DND-41 (cell line): ENCODE results near the gene TNXB.

Experiments
- ATAC-seq: fragments of 200-7000 bp; cut with Tn5 transposase; 3 replicates; pipeline ENCODE4 v1.9.1; 2021; ENCODE audit warnings: low read depth; ENCODE audit not compliant: insufficient read depth
- DNase-seq: peaks from one replicate; pipeline ENCODE4 v3.0.0-alpha.2; 2020
- H2AFZ ChIP-seq: 2 replicates; pipeline ENCODE4 v1.6.0; 2012; ENCODE audit warnings: low read depth, low read length
- H3K27ac ChIP-seq: 2 replicates; pipeline ENCODE4 v1.5.1; 2012; ENCODE audit warnings: low read length, inconsistent platforms
- H3K27me3 ChIP-seq: fragments of 200-600 bp; sonication (generic); 2 replicates; pipeline ENCODE4 v1.6.0; 2012; ENCODE audit warnings: low read length, mild to moderate bottlenecking, inconsistent platforms; ENCODE audit not compliant: insufficient read depth, poor library complexity
- H3K36me3 ChIP-seq: 2 replicates; pipeline ENCODE4 v1.5.1; 2012; ENCODE audit warnings: low read length, inconsistent platforms; ENCODE audit not compliant: insufficient read depth
- H3K4me1 ChIP-seq: 2 replicates; pipeline ENCODE4 v1.5.1; 2012; ENCODE audit warnings: mild to moderate bottlenecking, low read length; ENCODE audit not compliant: insufficient read depth
- H3K4me2 ChIP-seq: 2 replicates; pipeline ENCODE4 v1.6.0; 2012; ENCODE audit warnings: mild to moderate bottlenecking, moderate library complexity, low read length, inconsistent platforms; ENCODE audit not compliant: insufficient read depth
- H3K4me3 ChIP-seq, 2 experiments: fragments of 200-600 bp in 1 of 2; shearing (Covaris generic) in 1 of 2; 2 replicates each; pipeline ENCODE4 v1.5.1; 2012 to 2016; ENCODE audit warnings: inconsistent platforms in 2 of 2, low read length in 2 of 2, mild to moderate bottlenecking in 2 of 2, low read depth in 1 of 2, moderate library complexity in 1 of 2
- H3K79me2 ChIP-seq: 2 replicates; pipeline ENCODE4 v1.6.0; 2012; ENCODE audit warnings: low read length, inconsistent platforms; ENCODE audit not compliant: insufficient read depth
- H3K9ac ChIP-seq: 2 replicates; pipeline ENCODE4 v1.6.0; 2012; ENCODE audit warnings: low read depth, mild to moderate bottlenecking, inconsistent platforms, low read length, moderate library complexity
- H3K9me3 ChIP-seq: 2 replicates; pipeline ENCODE4 v1.5.1; 2012; ENCODE audit warnings: low read length, moderate library complexity, mild to moderate bottlenecking, inconsistent platforms; ENCODE audit not compliant: insufficient read depth, severe bottlenecking
- H4K20me1 ChIP-seq: 2 replicates; pipeline ENCODE4 v1.6.0; 2012; ENCODE audit warnings: low read length; ENCODE audit not compliant: insufficient read depth
- CTCF ChIP-seq: IDR thresholded peaks from 2 replicates; pipeline ENCODE4 v1.5.1; 2012; ENCODE audit warnings: borderline replicate concordance, low read length, moderate library complexity, mild to moderate bottlenecking; ENCODE audit not compliant: poor library complexity, severe bottlenecking; ENCODE audit errors: extremely low read depth
- EZH2 ChIP-seq: IDR thresholded peaks from 3 replicates; pipeline ENCODE4 v1.6.1; 2012; ENCODE audit warnings: borderline replicate concordance, low read depth, mild to moderate bottlenecking, moderate library complexity, low read length, inconsistent platforms; ENCODE audit not compliant: severe bottlenecking

The TNXB gene

GRCh38 chr6:32092760-32093497 lies 16.2 kb downstream of the TNXB start:
- H3K36me3 ChIP-seq = no peaks in the 10 kb centered on the region
- no peak overlapping the region for H3K27ac ChIP-seq
- TF ChIP-seq EZH2 (no peak), CTCF (no peak)
- no peak overlapping the region for H2AFZ ChIP-seq
- peaks cover 17% of the 10 kb centered on the region for H3K27me3 ChIP-seq
- no peaks in the 10 kb centered on the region for H3K9me3 ChIP-seq
- no peak overlapping the region for H3K9ac ChIP-seq
- ATAC-seq = no peak
- no peak for DNase-seq
- no peaks in the 10 kb centered on the region for H4K20me1 ChIP-seq
- no peaks in the 10 kb centered on the region for H3K79me2 ChIP-seq
- no peaks in the 10 kb centered on the region for H3K4me1 ChIP-seq
- no peak overlapping the region for H3K4me3 ChIP-seq
- no peak overlapping the region for H3K4me2 ChIP-seq

GRCh38 chr6:32089082-32089828 lies 19.9 kb downstream of the TNXB start:
- Histone ChIP-seq H3K4me2 (no peak overlapping the region), H3K36me3 (no peaks in the 10 kb centered on the region), H2AFZ (no peak overlapping the region), H3K4me3 (no peak overlapping the region), H3K27ac (no peak overlapping the region), H3K4me1 (no peaks in the 10 kb centered on the region), H3K79me2 (no peaks in the 10 kb centered on the region), H3K27me3 (peaks cover 10% of the 10 kb centered on the region), H4K20me1 (no peaks in the 10 kb centered on the region), H3K9ac (no peak overlapping the region), H3K9me3 (no peaks in the 10 kb centered on the region)
- TF ChIP-seq CTCF (no peak), EZH2 (no peak)
- no peak for ATAC-seq
- DNase-seq = no peak

DNA sequence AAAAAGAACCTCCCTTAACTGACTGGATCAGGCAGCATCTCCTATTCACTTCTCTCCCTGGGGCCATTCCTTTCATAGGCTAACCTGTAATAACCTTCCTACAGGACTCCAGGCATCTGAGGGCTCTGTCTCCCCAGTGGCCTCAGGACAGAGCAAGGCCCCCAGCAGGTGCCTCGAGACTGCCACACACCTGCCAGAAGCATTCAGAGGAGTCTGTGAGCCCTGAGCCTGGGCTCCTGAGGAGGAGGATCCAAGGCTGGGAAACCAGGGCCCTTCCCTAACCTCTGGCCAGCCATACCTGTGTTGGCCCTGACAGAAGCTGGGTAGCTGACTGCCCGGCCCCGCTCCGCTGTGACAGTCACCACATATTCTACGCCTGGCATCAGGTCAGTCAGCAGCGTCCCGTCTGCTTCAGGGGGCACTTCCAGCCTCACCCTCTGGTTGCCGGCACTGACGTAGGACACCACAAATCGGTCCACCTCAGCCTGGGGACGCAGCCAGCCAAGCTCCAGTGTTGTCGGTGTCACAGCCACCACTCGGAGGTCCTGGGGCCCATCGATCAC lies 20.6 kb downstream of the TNXB start:
- no peak for ATAC-seq
- H4K20me1 ChIP-seq = no peaks in the 10 kb centered on the region
- no peak overlapping the region for H2AFZ ChIP-seq
- H3K4me3 ChIP-seq = no peak overlapping the region
- H3K4me2 ChIP-seq = no peak overlapping the region
- H3K27ac ChIP-seq = no peak overlapping the region
- H3K36me3 ChIP-seq = no peaks in the 10 kb centered on the region
- no peak for DNase-seq
- H3K79me2 ChIP-seq = no peaks in the 10 kb centered on the region
- peaks cover 7% of the 10 kb centered on the region for H3K27me3 ChIP-seq
- H3K4me1 ChIP-seq = no peaks in the 10 kb centered on the region
- no peaks in the 10 kb centered on the region for H3K9me3 ChIP-seq
- TF ChIP-seq CTCF (no peak), EZH2 (no peak)
- H3K9ac ChIP-seq = no peak overlapping the region
